Activated naive CD4-positive, alpha-beta T cell treated with anti-CD3 and anti-CD28 coated beads, Interleukin-2, amount 50 U/mL, for 24 hours (primary cell): ENCODE measurements around the gene SERPINB6.
"Not testable (repeated sequence)": the region's sequence is repeated elsewhere in the genome, so short reads cannot be mapped to it uniquely, and the experiment has no call there.

Experiments used
- H3K27ac Mint-ChIP-seq: one replicate; pipeline ENCODE4 v1.8.0; 2021; ENCODE audit warnings: mild to moderate bottlenecking, mixed read lengths
- H3K27me3 Mint-ChIP-seq: one replicate; pipeline ENCODE4 v1.8.0; 2021; ENCODE audit warnings: mixed read lengths
- H3K36me3 Mint-ChIP-seq: one replicate; pipeline ENCODE4 v1.8.0; 2021; ENCODE audit warnings: mixed read lengths
- H3K4me1 Mint-ChIP-seq: one replicate; pipeline ENCODE4 v1.8.0; 2021; ENCODE audit warnings: mixed read lengths
- H3K4me3 Mint-ChIP-seq: one replicate; pipeline ENCODE4 v1.8.0; 2021; ENCODE audit warnings: mild to moderate bottlenecking, mixed read lengths
- H3K9me3 Mint-ChIP-seq: one replicate; pipeline ENCODE4 v1.8.0; 2021; ENCODE audit warnings: mixed read lengths

The SERPINB6 gene

GRCh38 chr6:2908516-2908915 is 62.9 kb downstream of the SERPINB6 start:
- not testable (repeated sequence) for H3K27me3 Mint-ChIP-seq, H3K36me3 Mint-ChIP-seq, H3K9me3 Mint-ChIP-seq, H3K4me3 Mint-ChIP-seq
- Mint-ChIP-seq H3K4me1 (peaks cover 49% of the 10 kb centered on the region), H3K27ac (peak overlapping the region; percentile 75)

- H3K27ac Mint-ChIP-seq: not testable (repeated sequence)
Observed at GRCh38 chr6:2903411-2904185, 67.8 kb downstream of the SERPINB6 start.

GRCh38 chr6:2901645-2902502 is 69.5 kb downstream of the SERPINB6 start:
- not testable (repeated sequence) for H3K27me3 Mint-ChIP-seq, H3K9me3 Mint-ChIP-seq
- Mint-ChIP-seq H3K4me3 (peak overlapping the region; percentile 100), H3K4me1 (peaks cover 66% of the 10 kb centered on the region), H3K36me3 (peaks cover 26% of the 10 kb centered on the region), H3K27ac (peak overlapping the region; percentile 97)

More at GRCh38 chr6:2903411-2904185, 67.8 kb downstream of the SERPINB6 start:
- Mint-ChIP-seq H3K4me1 (peaks cover 67% of the 10 kb centered on the region), H3K4me3 (peak overlapping the region; percentile 100), H3K36me3 (peaks cover 17% of the 10 kb centered on the region)
- H3K27me3 Mint-ChIP-seq, H3K9me3 Mint-ChIP-seq: not testable (repeated sequence)

GRCh38 chr6:2900821-2901644 is 70.3 kb downstream of the SERPINB6 start:
- Mint-ChIP-seq H3K4me1 (peaks cover 64% of the 10 kb centered on the region), H3K36me3 (peaks cover 28% of the 10 kb centered on the region)

GRCh38 chr6:2900221-2900807 is 71.1 kb downstream of the SERPINB6 start:
- H3K36me3 Mint-ChIP-seq: peaks cover 30% of the 10 kb centered on the region
- H3K4me1 Mint-ChIP-seq: peaks cover 63% of the 10 kb centered on the region
- peak overlapping the region; percentile 87 for H3K27ac Mint-ChIP-seq
- H3K27me3 Mint-ChIP-seq: no peaks in the 10 kb centered on the region
- no peaks in the 10 kb centered on the region for H3K9me3 Mint-ChIP-seq
- peak overlapping the region; percentile 100 for H3K4me3 Mint-ChIP-seq

More at GRCh38 chr6:2900821-2901644, 70.3 kb downstream of the SERPINB6 start:
- Mint-ChIP-seq H3K9me3 (no peaks in the 10 kb centered on the region), H3K4me3 (peak overlapping the region; percentile 100), H3K27ac (peak overlapping the region; percentile 87), H3K27me3 (no peaks in the 10 kb centered on the region)

GRCh38 chr6:2899596-2899995 is 71.8 kb downstream of the SERPINB6 start:
- peak overlapping the region; percentile 100 for H3K4me3 Mint-ChIP-seq
- H3K27me3 Mint-ChIP-seq: no peaks in the 10 kb centered on the region
- no peaks in the 10 kb centered on the region for H3K9me3 Mint-ChIP-seq
- H3K36me3 Mint-ChIP-seq: peaks cover 34% of the 10 kb centered on the region
- H3K4me1 Mint-ChIP-seq: peaks cover 63% of the 10 kb centered on the region
- peak overlapping the region; percentile 87 for H3K27ac Mint-ChIP-seq
